GM10847 (cell line): ENCODE data around the gene CPED1.

ENCODE experiments used
- POLR2A ChIP-seq: IDR thresholded peaks from 2 replicates; pipeline ENCODE4 v1.6.1; 2011; ENCODE audit not compliant: insufficient read length; ENCODE audit errors: extremely low read depth

The CPED1 gene

GRCh38 chr7:121101621-121102020 is 113.1 kb downstream of the CPED1 start:
- TF ChIP-seq POLR2A: no peak

DNA sequence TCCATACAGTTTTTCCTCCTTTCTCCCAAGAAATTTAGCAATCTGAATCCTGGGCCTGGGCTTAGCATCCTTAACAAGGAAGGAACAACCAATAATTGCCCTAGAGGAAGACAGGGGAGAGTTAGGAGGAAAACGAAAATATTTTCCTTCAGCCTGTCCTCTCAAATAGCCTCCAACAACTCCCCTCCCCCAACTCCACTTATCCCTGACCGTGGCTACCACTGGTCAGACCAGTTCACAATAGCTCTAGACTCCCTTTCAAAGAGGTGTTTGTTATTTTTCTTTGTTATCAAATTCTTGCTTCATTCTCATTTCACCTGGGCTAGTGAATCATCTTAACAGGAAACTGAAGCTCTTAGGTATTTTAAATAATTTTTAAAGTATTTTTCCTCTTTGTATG is 114.1 kb downstream of the CPED1 start:
- TF ChIP-seq POLR2A: no peak

DNA sequence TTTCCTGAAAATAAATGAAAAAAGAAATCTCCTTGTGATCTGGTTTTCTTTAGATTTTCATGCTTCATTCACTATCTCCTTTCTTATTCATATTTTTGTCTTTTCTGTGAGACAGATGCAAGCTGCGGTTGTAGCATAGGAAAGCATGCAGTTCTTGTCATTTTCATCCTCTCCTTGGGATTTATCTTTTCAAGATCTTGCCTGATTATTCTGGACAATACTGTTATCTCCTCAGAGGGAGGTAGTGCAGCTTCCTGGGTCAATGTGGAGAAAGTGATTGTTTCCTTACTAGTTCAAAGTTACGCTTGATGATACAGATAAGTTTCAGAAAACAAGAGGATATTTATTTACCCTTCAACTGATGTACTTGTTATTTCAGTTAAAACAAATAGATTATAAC is 114.6 kb downstream of the CPED1 start:
- TF ChIP-seq POLR2A: no peak

- TF ChIP-seq POLR2A: no peak
Measured at GRCh38 chr7:121103579-121103978, 115.1 kb downstream of the CPED1 start.

DNA sequence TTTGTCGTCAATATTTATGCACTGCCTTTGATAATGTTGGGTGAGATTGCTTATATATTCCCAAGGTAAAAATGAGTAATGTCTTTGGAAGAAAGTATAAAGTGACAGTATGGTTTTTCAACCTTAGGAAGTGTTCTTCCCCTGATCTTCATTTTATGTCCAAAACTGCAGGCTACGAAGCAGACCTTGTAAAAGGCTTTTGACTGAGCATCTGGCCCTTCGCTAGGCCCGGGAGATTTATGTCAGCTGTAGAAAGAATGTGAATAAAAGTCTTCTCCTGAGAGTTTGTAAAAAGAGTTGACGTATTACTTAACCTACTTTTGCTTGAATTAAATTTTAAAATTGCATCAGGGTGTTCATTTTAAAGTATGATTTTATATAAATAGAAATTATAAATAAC is 116.8 kb downstream of the CPED1 start:
- TF ChIP-seq POLR2A: no peak

DNA sequence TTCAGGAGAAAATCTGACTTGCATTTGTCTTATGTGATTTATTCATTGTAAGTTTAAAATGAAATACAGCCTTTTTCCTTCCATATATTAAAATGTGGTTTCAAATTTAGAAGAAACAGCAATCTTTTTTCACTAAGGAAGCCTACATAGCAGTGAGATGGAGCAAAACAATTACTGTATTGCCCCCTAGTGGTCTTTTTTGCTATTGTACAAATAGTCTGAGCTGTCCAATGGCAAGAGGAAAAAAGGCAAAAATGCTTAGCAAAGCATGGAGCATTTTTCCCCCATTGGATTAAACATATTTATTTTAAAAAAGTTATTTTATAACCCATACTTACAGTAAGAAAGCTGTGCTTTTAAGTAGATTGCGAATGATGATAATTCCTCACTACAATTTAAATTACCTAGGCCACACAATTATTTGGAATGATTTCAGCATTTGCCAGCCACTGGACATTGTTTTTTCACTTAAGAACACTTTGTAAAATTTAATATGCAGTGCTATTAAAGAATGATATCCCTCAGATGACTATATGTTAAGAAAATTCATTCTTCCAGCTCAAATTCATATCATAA is 119.5 kb downstream of the CPED1 start:
- no peak for TF ChIP-seq POLR2A

- no peak for TF ChIP-seq POLR2A
Measured at GRCh38 chr7:121109145-121109544, 120.6 kb downstream of the CPED1 start.

- no peak for TF ChIP-seq POLR2A
Measured at GRCh38 chr7:121113288-121113687, 124.8 kb downstream of the CPED1 start.

DNA sequence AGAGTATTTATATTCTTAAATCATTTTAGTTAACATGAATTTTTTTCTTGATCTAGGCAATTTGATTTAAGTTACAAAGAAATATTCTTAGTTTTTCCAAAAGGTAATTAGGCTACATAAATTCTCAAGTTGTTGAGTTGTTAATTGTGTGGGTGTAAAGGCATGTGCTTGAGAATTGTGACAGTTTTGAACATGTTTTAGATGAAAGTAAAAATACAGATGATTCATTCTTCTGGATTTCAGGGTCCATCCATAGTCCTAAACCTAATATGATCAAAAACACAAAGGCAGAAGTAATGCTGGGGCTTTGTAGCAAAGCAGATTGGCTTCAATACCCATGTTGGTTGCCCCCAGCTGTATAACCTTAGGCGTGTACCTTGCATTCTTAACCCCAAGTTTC is 127.9 kb downstream of the CPED1 start:
- no peak for TF ChIP-seq POLR2A

DNA sequence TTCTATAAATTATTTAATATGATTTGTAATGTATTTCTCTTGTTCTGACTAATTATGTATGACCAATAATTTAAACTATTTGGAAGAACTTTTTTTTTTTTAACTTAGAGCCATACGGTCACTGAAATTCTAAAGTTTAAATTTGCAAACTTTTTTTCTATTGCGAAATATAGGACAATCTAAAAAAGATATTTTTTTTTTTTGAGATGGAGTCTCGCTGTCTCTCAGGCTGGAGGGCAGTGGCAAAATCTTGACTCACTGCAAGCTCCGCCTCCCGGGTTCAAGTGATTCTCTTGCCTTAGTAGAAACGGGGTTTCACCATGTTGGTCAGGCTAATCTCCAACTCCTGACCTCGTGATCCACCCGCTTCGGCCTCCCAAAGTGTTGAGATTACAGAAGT is 130.5 kb downstream of the CPED1 start:
- no peak for TF ChIP-seq POLR2A

DNA sequence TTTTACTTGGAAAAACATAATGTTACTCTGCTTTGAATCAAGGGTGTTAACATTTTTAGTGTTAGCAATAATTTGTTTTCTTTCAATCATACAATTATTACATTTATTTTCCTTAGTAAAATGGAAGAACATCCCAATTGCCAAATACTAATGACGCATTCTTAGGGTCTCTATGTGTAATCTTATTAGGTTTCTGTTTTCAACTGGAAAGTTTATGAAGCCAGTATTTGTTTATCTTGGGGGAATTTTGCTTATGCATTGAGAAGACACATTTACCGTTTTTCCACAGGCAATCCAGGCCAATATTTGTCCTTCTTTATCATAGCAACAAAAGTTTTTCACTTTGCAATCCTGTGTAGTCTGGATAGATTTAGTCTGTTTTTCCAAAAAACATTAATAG is 134.5 kb downstream of the CPED1 start:
- no peak for TF ChIP-seq POLR2A

GRCh38 chr7:121126201-121126600 is 137.7 kb downstream of the CPED1 start:
- no peak for TF ChIP-seq POLR2A

- no peak for TF ChIP-seq POLR2A
Measured at GRCh38 chr7:121126801-121127534, 138.5 kb downstream of the CPED1 start.

DNA sequence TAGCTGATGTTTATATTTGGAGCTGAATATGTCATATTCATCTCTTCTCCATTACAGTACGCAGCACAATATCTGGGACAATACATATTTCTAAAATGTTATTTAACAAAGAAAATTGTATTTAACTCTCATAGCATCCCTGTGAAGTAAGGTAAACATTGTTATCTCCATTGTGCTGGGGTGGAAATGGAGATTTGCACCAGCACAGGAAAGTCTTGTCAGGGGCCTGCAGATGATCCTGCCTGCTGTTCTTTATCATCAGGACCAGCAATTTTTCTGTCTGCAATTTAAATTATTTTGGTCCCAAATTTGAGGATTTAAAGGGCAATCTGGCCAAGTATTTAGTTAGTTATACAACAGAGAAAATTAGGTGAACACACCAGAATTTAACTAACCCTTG is 144.4 kb downstream of the CPED1 start:
- TF ChIP-seq POLR2A: no peak

GRCh38 chr7:121133444-121133843 is 144.9 kb downstream of the CPED1 start:
- TF ChIP-seq POLR2A: no peak

GRCh38 chr7:121137580-121137979 is 149.1 kb downstream of the CPED1 start:
- no peak for TF ChIP-seq POLR2A

- no peak for TF ChIP-seq POLR2A
Measured at GRCh38 chr7:121138262-121138933, 149.9 kb downstream of the CPED1 start.

- no peak for TF ChIP-seq POLR2A
Measured at GRCh38 chr7:121139427-121139826, 150.9 kb downstream of the CPED1 start.
